ENCODE results near the gene TMOD2. TPM values are rescaled to one million over a fixed set of nuclear protein-coding genes. Genes with fewer than 3 reads are reported as not detected.

The TMOD2 gene
- total RNA-seq, 2 donors from 2014 or later: 2.4 to 8.9 TPM

- no peak for TF ChIP-seq POLR2A (IDR thresholded peaks at IDR 0.05)
- TF ChIP-seq POLR2AphosphoS5 (IDR thresholded peaks at IDR 0.05): no peak
- TF ChIP-seq CTCF (IDR thresholded peaks at IDR 0.05): no peak
- Histone ChIP-seq H3K36me3 (no peaks in the 10 kb centered on the region), H3K4me1 (replicated peaks) (no peaks in the 10 kb centered on the region), H3K4me3 (no peak overlapping the region), H3K9me3 (no peaks in the 10 kb centered on the region), H3K27me3 (replicated peaks; ENCODE audit: insufficient read depth) (no peaks in the 10 kb centered on the region), H3K27ac (no peak overlapping the region)
- no peak for DNase-seq (ENCODE audit: low spot score)
- 92% methylated on average over 10 of the region's 10 CpGs for WGBS
- intact Hi-C loops (cut with DNase I): no loop called here
These were observed 45.5 kb downstream of the TMOD2 start for GRCh38 chr15:51796847-51797401.

DNA sequence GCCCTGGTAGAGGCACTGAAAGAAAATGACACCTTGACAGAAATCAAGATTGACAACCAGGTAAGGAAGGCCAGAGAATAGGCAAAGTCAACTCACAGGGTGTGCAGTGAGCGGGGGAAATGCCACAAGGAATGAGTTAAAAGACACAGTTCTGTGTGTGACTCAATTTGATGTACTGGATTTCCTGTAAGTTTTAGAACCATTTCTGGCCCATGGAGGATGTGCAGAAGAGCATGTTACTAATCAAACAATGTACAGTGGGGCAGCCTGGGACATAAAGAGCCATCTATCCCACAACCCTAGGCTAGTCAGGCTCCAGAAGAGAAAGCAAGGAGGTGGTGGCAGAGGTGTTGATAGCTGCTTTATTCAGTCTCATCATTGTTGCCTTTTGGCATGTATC lies 46.9 kb downstream of the TMOD2 start:
- no peak for TF ChIP-seq CTCF (IDR thresholded peaks at IDR 0.05)
- TF ChIP-seq POLR2AphosphoS5 (IDR thresholded peaks at IDR 0.05): no peak
- no peak for TF ChIP-seq POLR2A (IDR thresholded peaks at IDR 0.05)
- DNase-seq (ENCODE audit: low spot score): no peak
- H3K9me3 ChIP-seq: no peaks in the 10 kb centered on the region
- no peaks in the 10 kb centered on the region for H3K27me3 ChIP-seq (replicated peaks; ENCODE audit: insufficient read depth)
- 89% methylated on average over 1 of the region's 1 CpG for WGBS
- intact Hi-C loops (cut with DNase I): no loop called here
- no peaks in the 10 kb centered on the region for H3K4me1 ChIP-seq (replicated peaks)
- no peak overlapping the region for H3K27ac ChIP-seq
- no peak overlapping the region for H3K4me3 ChIP-seq
- H3K36me3 ChIP-seq: no peaks in the 10 kb centered on the region

GRCh38 chr15:51799282-51800252 lies 48.2 kb downstream of the TMOD2 start:
- Histone ChIP-seq H3K27me3 (replicated peaks; ENCODE audit: insufficient read depth) (no peaks in the 10 kb centered on the region), H3K27ac (no peak overlapping the region), H3K9me3 (no peaks in the 10 kb centered on the region), H3K4me3 (no peak overlapping the region), H3K36me3 (no peaks in the 10 kb centered on the region), H3K4me1 (replicated peaks) (no peaks in the 10 kb centered on the region)
- intact Hi-C loops (cut with DNase I): no loop called here
- DNase-seq (ENCODE audit: low spot score): no peak
- no peak for TF ChIP-seq CTCF (IDR thresholded peaks at IDR 0.05)
- no peak for TF ChIP-seq POLR2A (IDR thresholded peaks at IDR 0.05)
- no peak for TF ChIP-seq POLR2AphosphoS5 (IDR thresholded peaks at IDR 0.05)
- 77% methylated on average over 6 of the region's 6 CpGs for WGBS

DNA sequence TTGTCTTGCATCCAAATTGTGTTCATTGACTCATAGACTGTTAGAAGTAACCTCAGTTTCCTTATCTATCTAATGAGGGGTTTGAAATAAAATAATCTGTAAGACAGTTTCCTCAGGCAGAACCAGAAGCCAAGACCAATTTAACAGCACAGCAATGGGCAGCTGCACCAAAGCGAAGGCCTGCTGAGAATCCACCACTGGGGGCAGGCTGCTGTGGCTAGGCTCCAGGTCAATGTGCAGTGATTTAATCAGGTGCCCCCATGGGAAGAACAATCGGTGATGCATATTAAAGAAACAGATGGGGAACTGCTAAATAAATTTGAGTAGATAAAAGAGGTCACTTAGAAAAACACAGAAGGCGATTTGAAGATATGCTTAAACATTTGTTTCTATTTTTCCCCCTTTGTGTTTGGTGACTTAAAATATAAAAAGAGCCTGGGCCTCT lies 50.0 kb downstream of the TMOD2 start:
- no peaks in the 10 kb centered on the region for H3K27me3 ChIP-seq (replicated peaks; ENCODE audit: insufficient read depth)
- H3K27ac ChIP-seq: no peak overlapping the region
- no peak for TF ChIP-seq POLR2A (IDR thresholded peaks at IDR 0.05)
- no peak for TF ChIP-seq POLR2AphosphoS5 (IDR thresholded peaks at IDR 0.05)
- no peak for TF ChIP-seq CTCF (IDR thresholded peaks at IDR 0.05)
- no peaks in the 10 kb centered on the region for H3K9me3 ChIP-seq
- DNase-seq (ENCODE audit: low spot score): no peak
- no peaks in the 10 kb centered on the region for H3K36me3 ChIP-seq
- H3K4me3 ChIP-seq: no peak overlapping the region
- intact Hi-C loops (cut with DNase I): no loop called here
- WGBS: 77% methylated on average over 3 of the region's 3 CpGs
- no peaks in the 10 kb centered on the region for H3K4me1 ChIP-seq (replicated peaks)
